Measurements from ENCODE around the gene POLR1E.

- TF ChIP-seq BHLHE40 (IDR thresholded peaks at IDR 0.05; ENCODE audit: low read length) (no peak), ZHX1 (conservative IDR thresholded peaks at IDR 0.05; ENCODE audit: low read length) (no peak), TCF3 (CRISPR knock-in tag; IDR thresholded peaks at IDR 0.05) (no peak), SMARCA4 (IDR thresholded peaks at IDR 0.05) (no peak), CTCF (IDR thresholded peaks at IDR 0.05 in 2 of 3, conservative IDR thresholded peaks at IDR 0.05 in 1 of 3; ENCODE audit: insufficient read depth in 2 of 3, low read depth in 1 of 3, low read length in 3 of 3) (no peak), BRF2 (IDR thresholded peaks at IDR 0.05; ENCODE audit: borderline replicate concordance, insufficient read depth, insufficient read length) (no peak), NR4A1 (CRISPR knock-in tag; IDR thresholded peaks at IDR 0.05) (no peak), NR4A1 (tag; IDR thresholded peaks at IDR 0.05) (no peak), POLR2A (conservative IDR thresholded peaks at IDR 0.05) (no peak), EP300 (IDR thresholded peaks at IDR 0.05; ENCODE audit: low read length) (no peak), USF2 (CRISPR knock-in tag; IDR thresholded peaks at IDR 0.05) (no peak)
Observed at GRCh38 chr9:37507566-37508134, 21.9 kb downstream of the POLR1E start.

Measured in K562 (cell line).